Measurements from ENCODE around the gene ADNP2.

The ADNP2 gene

DNA sequence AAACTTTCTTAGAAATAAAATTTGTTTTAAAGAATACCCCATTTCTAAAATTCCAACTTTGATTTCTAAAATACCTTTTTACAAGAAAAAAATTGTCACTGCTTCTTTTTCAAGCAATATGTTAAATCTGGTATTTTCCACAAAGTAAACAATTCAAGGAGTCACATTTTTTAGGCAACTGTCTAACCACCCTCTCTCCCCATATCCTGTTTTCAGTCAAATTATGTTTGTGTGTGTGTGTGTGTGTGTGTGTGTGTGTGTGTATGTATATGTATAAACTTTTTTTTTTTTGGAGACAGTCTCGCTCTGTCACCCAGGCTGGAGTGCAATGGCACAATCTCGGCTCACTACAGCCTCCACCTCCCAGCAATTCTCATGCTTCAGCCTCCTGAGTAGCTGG, 59.3 kb downstream of the ADNP2 start:
- Histone ChIP-seq H3K27me3 (ENCODE audit: control insufficient read depth in 5 of 5, insufficient read depth in 4 of 5, low read length in 5 of 5) (peaks cover 0 to 5% (median 4%) of the 10 kb centered on the region in 5 donors), H3K9ac (ENCODE audit: low read length in 5 of 5) (no peak overlapping the region), H3K36me3 (ENCODE audit: control insufficient read depth in 5 of 5, insufficient read depth in 5 of 5, low read length in 5 of 5) (no peaks in the 10 kb centered on the region), H3K4me1 (ENCODE audit: control insufficient read depth in 5 of 5, insufficient read depth in 5 of 5, low read length in 5 of 5) (peaks cover 0 to 15% (median 12%) of the 10 kb centered on the region in 5 donors), H3K9me3 (ENCODE audit: control insufficient read depth in 5 of 5, low read length in 5 of 5) (peaks cover 0 to 13% (median 8%) of the 10 kb centered on the region in 5 donors), H3K27ac (ENCODE audit: low read depth, low read length) (no peak overlapping the region), H3K4me3 (ENCODE audit: low read depth in 1 of 5, low read length in 5 of 5) (no peak overlapping the region)

DNA sequence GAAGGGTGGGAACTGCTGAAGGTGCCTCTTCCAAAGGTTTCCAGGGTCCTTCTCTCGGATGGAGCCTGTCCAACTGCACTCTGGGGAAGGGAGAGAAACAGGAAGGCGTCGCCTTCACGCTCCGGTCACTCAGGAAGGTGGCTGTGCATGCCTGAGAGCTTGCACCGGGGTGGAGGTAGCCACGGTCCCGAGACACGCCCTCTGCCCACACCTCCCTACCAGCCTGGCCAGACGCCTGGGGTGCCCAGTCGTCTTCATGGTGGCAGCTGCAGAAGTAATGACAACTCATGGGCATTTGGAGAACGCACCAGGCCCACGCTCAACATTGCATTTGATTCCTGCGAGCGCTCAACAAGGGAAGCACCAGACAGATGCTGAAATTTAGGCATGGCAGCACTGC, 59.9 kb downstream of the ADNP2 start:
- H3K27me3 ChIP-seq (ENCODE audit: control insufficient read depth in 5 of 5, insufficient read depth in 4 of 5, low read length in 5 of 5): peaks cover 0 to 5% (median 4%) of the 10 kb centered on the region in 5 donors
- no peak overlapping the region for H3K4me3 ChIP-seq (ENCODE audit: low read depth in 1 of 5, low read length in 5 of 5)
- H3K36me3 ChIP-seq (ENCODE audit: control insufficient read depth in 5 of 5, insufficient read depth in 5 of 5, low read length in 5 of 5): no peaks in the 10 kb centered on the region
- peaks cover 0 to 12% (median 6%) of the 10 kb centered on the region in 5 donors for H3K9me3 ChIP-seq (ENCODE audit: control insufficient read depth in 5 of 5, low read length in 5 of 5)
- no peak overlapping the region for H3K9ac ChIP-seq (ENCODE audit: low read length in 5 of 5)
- peaks cover 0 to 15% (median 12%) of the 10 kb centered on the region in 5 donors for H3K4me1 ChIP-seq (ENCODE audit: control insufficient read depth in 5 of 5, insufficient read depth in 5 of 5, low read length in 5 of 5)
- no peak overlapping the region for H3K27ac ChIP-seq (ENCODE audit: low read depth, low read length)

DNA sequence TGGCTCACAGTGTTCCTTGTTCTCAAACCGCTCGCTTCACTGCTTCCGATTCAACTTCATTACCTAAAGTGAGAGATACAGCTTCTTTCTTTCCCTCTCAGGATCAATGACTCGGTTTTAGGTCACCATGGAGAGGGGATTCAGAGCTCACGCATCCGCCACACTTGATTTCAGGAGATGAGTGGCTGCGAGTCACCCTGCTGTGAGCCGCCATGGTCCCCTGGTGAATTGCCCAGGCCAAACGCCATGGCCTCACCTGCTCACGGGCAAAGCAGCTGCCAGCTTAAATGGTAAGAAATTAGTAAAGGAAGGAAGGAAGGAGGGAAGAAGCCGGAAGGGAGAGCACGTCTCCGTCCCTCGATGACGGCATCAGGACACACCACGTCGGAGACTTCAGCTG, 60.5 kb downstream of the ADNP2 start:
- Histone ChIP-seq H3K36me3 (ENCODE audit: control insufficient read depth in 5 of 5, insufficient read depth in 5 of 5, low read length in 5 of 5) (no peaks in the 10 kb centered on the region), H3K9ac (ENCODE audit: low read length in 5 of 5) (no peak overlapping the region), H3K27me3 (ENCODE audit: control insufficient read depth in 5 of 5, insufficient read depth in 4 of 5, low read length in 5 of 5) (peaks cover 0 to 5% (median 4%) of the 10 kb centered on the region in 5 donors), H3K4me1 (ENCODE audit: control insufficient read depth in 5 of 5, insufficient read depth in 5 of 5, low read length in 5 of 5) (peaks cover 0 to 15% (median 12%) of the 10 kb centered on the region in 5 donors), H3K4me3 (ENCODE audit: low read depth in 1 of 5, low read length in 5 of 5) (no peak overlapping the region), H3K27ac (ENCODE audit: low read depth, low read length) (no peak overlapping the region), H3K9me3 (ENCODE audit: control insufficient read depth in 5 of 5, low read length in 5 of 5) (peaks cover 0 to 7% (median 3%) of the 10 kb centered on the region in 5 donors)

DNA sequence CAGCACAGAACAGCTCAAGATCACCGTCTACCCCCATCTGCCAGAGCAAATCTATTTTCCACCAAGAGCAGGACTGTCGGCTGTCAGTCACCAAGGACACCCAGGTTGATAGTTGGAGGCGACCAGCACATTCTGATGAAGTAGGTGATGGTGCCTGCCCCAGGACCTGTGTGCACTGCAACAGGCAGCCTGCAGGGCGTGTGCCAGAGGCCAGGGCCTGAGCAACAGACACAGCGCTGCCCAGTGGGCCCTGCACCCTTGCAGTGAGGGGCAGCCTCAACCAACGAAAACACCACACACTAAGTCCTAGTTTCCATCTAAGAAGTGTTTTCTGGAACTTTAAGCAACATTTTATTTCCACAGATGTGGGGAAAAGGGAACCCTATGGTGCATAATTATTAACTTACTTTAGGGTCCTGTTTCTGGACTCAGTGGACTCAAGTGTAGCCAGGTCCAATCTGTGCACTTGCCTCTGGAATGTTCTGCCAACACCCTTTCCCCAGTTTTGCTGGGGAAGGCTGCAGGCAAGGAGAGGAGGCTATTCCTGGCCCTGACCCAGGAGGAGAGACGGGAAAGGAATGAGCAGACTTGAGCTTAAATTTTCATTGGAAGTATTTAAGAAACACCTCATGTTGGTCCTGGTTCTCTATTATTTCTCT, 61.5 kb downstream of the ADNP2 start:
- H3K4me3 ChIP-seq (ENCODE audit: low read depth in 1 of 5, low read length in 5 of 5): no peak overlapping the region
- peak overlapping the region in 2 of 5 donors; percentile 25 to 32 for H3K9ac ChIP-seq (ENCODE audit: low read length in 5 of 5)
- no peaks in the 10 kb centered on the region for H3K36me3 ChIP-seq (ENCODE audit: control insufficient read depth in 5 of 5, insufficient read depth in 5 of 5, low read length in 5 of 5)
- H3K27ac ChIP-seq (ENCODE audit: low read depth, low read length): no peak overlapping the region
- H3K4me1 ChIP-seq (ENCODE audit: control insufficient read depth in 5 of 5, insufficient read depth in 5 of 5, low read length in 5 of 5): peaks cover 0 to 15% (median 12%) of the 10 kb centered on the region in 5 donors
- H3K27me3 ChIP-seq (ENCODE audit: control insufficient read depth in 5 of 5, insufficient read depth in 4 of 5, low read length in 5 of 5): peaks cover 0 to 9% (median 7%) of the 10 kb centered on the region in 5 donors
- H3K9me3 ChIP-seq (ENCODE audit: control insufficient read depth in 5 of 5, low read length in 5 of 5): peaks cover 0 to 4% (median 0%) of the 10 kb centered on the region in 5 donors

DNA sequence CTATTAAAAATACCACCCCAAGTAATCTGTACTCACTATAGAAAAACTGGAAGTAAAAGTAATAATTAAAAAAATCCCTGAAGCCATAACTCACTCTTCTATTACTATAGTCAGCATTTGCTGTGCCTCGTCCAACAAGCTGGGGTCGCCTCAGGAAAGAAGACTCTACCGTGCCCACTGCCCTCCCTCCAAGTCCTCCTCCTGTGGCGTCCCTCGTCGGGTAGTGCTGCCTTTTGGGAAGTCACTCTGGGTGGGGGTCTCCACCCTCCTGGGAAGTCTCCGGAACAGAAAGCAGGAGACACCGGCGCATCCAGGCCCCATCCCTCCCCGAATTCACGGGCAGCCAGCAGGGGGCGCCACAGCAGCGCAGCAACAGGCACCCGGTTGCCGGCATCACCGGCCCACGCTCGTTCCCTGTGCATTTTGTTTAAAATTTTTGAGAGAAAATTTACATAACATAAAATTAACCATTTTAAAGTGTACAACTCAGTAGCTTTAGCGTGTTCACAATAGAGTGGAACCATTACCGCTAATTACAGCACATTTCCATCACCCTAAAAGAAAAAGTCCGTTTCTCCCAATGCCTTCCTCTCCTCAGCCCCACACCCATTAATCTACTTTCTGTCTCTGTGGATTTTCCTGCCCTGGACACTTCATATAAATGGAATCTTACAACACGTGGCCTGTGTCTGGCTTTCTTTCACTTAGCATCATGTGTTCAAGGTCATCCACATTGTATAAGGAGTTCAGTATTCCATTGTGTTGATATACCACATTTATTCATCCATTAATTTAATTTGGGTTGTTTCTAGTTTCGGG, 62.2 kb downstream of the ADNP2 start:
- peaks cover 0 to 9% (median 8%) of the 10 kb centered on the region in 5 donors for H3K27me3 ChIP-seq (ENCODE audit: control insufficient read depth in 5 of 5, insufficient read depth in 4 of 5, low read length in 5 of 5)
- H3K9ac ChIP-seq (ENCODE audit: low read length in 5 of 5): peak overlapping the region in 2 of 5 donors; percentile 25 to 32
- no peak overlapping the region for H3K27ac ChIP-seq (ENCODE audit: low read depth, low read length)
- H3K9me3 ChIP-seq (ENCODE audit: control insufficient read depth in 5 of 5, low read length in 5 of 5): peaks cover 0 to under 1% (median 0%) of the 10 kb centered on the region in 5 donors
- peaks cover 0 to 15% (median 12%) of the 10 kb centered on the region in 5 donors for H3K4me1 ChIP-seq (ENCODE audit: control insufficient read depth in 5 of 5, insufficient read depth in 5 of 5, low read length in 5 of 5)
- H3K36me3 ChIP-seq (ENCODE audit: control insufficient read depth in 5 of 5, insufficient read depth in 5 of 5, low read length in 5 of 5): no peaks in the 10 kb centered on the region
- H3K4me3 ChIP-seq (ENCODE audit: low read depth in 1 of 5, low read length in 5 of 5): peak overlapping the region; percentile 30 to 54 (median 45)

DNA sequence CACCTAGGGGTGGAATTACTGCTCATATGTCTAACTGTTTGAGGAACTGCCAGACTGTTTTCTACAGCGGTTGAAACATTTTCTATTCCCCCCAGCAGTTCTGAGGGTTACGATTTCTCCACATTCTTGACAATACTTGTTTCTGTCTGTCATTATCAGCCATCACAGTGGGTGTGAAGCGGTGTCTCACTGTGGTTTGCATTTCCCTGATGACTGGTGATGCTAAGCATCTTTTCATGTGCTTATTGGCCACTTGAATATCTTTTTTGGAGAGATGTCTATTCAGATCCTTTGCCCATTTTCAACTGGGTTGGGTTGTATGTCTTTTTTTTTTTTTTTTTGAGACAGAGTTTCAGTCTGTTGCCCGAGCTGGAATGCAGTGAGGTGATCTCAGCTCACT, 63.0 kb downstream of the ADNP2 start:
- Histone ChIP-seq H3K9ac (ENCODE audit: low read length in 5 of 5) (no peak overlapping the region), H3K4me3 (ENCODE audit: low read depth in 1 of 5, low read length in 5 of 5) (no peak overlapping the region), H3K36me3 (ENCODE audit: control insufficient read depth in 5 of 5, insufficient read depth in 5 of 5, low read length in 5 of 5) (no peaks in the 10 kb centered on the region), H3K4me1 (ENCODE audit: control insufficient read depth in 5 of 5, insufficient read depth in 5 of 5, low read length in 5 of 5) (peaks cover 0 to 22% (median 12%) of the 10 kb centered on the region in 5 donors), H3K9me3 (ENCODE audit: control insufficient read depth in 5 of 5, low read length in 5 of 5) (no peaks in the 10 kb centered on the region), H3K27me3 (ENCODE audit: control insufficient read depth in 5 of 5, insufficient read depth in 4 of 5, low read length in 5 of 5) (peaks cover 0 to 12% (median 9%) of the 10 kb centered on the region in 5 donors), H3K27ac (ENCODE audit: low read depth, low read length) (no peak overlapping the region)

DNA sequence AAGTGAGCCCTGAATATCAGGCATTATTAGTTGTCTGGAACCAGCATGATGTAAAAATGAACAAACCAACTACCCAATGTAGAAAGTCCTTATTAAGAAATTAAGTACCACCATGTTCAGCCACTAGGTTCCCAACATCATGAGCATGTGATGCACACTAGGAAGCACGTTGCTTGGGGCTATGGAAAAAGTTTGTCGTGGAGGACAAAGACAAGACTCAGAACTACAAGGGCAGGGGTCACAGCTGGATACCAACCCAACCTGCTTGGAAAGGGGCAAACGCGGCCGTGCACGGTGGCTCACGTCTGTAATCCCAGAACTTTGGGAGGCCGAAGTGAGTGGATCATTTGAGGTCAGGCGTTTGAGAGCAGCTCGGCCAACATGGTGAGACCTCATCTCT, 64.0 kb downstream of the ADNP2 start:
- Histone ChIP-seq H3K9me3 (ENCODE audit: control insufficient read depth in 5 of 5, low read length in 5 of 5) (no peaks in the 10 kb centered on the region), H3K27ac (ENCODE audit: low read depth, low read length) (no peak overlapping the region), H3K27me3 (ENCODE audit: control insufficient read depth in 5 of 5, insufficient read depth in 4 of 5, low read length in 5 of 5) (peaks cover 5 to 19% (median 12%) of the 10 kb centered on the region in 5 donors), H3K36me3 (ENCODE audit: control insufficient read depth in 5 of 5, insufficient read depth in 5 of 5, low read length in 5 of 5) (no peaks in the 10 kb centered on the region), H3K4me3 (ENCODE audit: low read depth in 1 of 5, low read length in 5 of 5) (no peak overlapping the region), H3K9ac (ENCODE audit: low read length in 5 of 5) (no peak overlapping the region), H3K4me1 (ENCODE audit: control insufficient read depth in 5 of 5, insufficient read depth in 5 of 5, low read length in 5 of 5) (peaks cover 0 to 22% (median 12%) of the 10 kb centered on the region in 5 donors)

DNA sequence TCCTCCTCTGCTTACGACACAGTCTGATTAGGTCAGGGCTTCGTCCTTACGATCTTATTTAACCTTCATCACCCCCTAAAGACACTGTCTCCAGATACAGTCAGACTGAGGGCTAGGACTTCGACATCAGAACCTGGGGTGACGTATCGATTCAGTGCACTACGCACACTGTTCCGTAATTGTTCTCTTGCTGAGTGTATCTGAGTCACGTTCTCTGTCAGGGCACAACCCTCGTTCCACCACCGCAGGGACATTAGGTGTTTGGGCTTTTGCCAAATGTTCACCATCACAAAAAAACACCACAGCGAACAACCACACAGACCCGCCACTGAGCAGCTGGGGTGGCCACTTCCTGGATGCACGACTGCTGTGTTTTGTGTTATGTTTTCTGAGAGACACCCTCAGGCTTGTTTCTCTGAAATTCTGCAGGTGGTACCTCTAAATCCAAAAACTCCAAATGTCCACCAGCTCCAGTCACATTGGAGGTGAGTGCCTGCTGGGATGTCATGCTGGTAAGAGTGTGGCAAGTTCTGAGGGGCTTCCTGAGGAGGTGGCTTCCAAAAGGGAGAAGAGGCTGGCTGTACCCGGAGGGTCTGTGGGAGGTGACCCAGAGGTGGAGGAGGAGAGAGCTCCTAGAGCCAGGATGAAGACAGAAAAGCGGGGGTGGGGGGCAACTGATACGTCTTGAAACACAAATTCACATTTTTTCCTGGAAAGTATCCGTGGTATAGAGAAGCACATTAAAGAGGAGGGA, 66.6 kb downstream of the ADNP2 start:
- H3K4me1 ChIP-seq (ENCODE audit: control insufficient read depth in 5 of 5, insufficient read depth in 5 of 5, low read length in 5 of 5): peaks cover 0 to 17% (median 10%) of the 10 kb centered on the region in 5 donors
- H3K27me3 ChIP-seq (ENCODE audit: control insufficient read depth in 5 of 5, insufficient read depth in 4 of 5, low read length in 5 of 5): peaks cover 5 to 18% (median 14%) of the 10 kb centered on the region in 5 donors
- no peaks in the 10 kb centered on the region for H3K9me3 ChIP-seq (ENCODE audit: control insufficient read depth in 5 of 5, low read length in 5 of 5)
- no peaks in the 10 kb centered on the region for H3K36me3 ChIP-seq (ENCODE audit: control insufficient read depth in 5 of 5, insufficient read depth in 5 of 5, low read length in 5 of 5)
- no peak overlapping the region for H3K4me3 ChIP-seq (ENCODE audit: low read depth in 1 of 5, low read length in 5 of 5)
- H3K9ac ChIP-seq (ENCODE audit: low read length in 5 of 5): no peak overlapping the region
- no peak overlapping the region for H3K27ac ChIP-seq (ENCODE audit: low read depth, low read length)

DNA sequence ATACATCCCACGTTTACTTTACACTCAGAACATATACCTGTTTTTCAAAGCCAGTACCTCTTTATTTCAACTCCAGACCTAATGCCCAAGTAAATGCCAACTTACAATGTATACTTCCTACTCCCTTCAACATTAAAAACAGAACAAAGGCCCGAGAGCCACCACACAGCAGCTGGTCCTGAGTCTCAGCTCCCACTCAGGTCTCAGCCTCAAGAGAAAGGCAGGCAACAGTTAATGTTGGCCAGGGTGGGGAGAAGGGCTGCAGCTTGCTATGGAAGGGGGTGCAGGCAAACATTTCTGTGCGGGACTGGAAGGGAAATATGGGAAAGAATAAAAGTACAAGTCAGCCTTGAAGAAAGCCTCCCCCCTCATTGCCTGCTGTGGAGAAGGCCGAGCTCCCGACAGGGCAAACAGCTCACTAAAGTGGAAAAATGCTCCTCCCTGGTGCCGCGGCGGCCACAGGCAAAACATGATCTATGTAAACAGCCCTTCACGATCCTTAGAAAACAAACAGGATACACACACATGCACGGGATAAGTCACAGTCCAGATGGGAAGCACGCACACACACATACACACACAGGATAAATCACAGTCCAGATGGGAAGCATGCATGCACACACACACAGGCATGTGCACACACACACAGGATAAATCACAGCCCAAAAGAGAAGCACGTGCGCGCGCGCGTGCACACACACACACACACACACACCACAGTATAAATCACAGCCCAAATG, 67.4 kb downstream of the ADNP2 start:
- Histone ChIP-seq H3K27ac (ENCODE audit: low read depth, low read length) (no peak overlapping the region), H3K9me3 (ENCODE audit: control insufficient read depth in 5 of 5, low read length in 5 of 5) (no peaks in the 10 kb centered on the region), H3K4me3 (ENCODE audit: low read depth in 1 of 5, low read length in 5 of 5) (peak overlapping the region in 1 of 5 donors; percentile 4), H3K36me3 (ENCODE audit: control insufficient read depth in 5 of 5, insufficient read depth in 5 of 5, low read length in 5 of 5) (no peaks in the 10 kb centered on the region), H3K4me1 (ENCODE audit: control insufficient read depth in 5 of 5, insufficient read depth in 5 of 5, low read length in 5 of 5) (peaks cover 0 to 8% (median 2%) of the 10 kb centered on the region in 5 donors), H3K9ac (ENCODE audit: low read length in 5 of 5) (no peak overlapping the region), H3K27me3 (ENCODE audit: control insufficient read depth in 5 of 5, insufficient read depth in 4 of 5, low read length in 5 of 5) (peaks cover 5 to 18% (median 16%) of the 10 kb centered on the region in 5 donors)

All from subcutaneous abdominal adipose tissue (tissue), 5 donors.